Activated naive CD8-positive, alpha-beta T cell treated with anti-CD3 and anti-CD28 coated beads for 36 hours (primary cell): ENCODE results near the gene USHBP1. TPM values are rescaled to one million over a fixed set of nuclear protein-coding genes. Genes with fewer than 3 reads are reported as not detected.
"Not testable (repeated sequence)": the region's sequence is repeated elsewhere in the genome, so short reads cannot be mapped to it uniquely, and the experiment has no call there.

Experiments
- DNase-seq: peaks from one replicate; pipeline ENCODE4 v3.0.0; 2021
- H3K27ac Mint-ChIP-seq: one replicate; pipeline ENCODE4 v1.8.0; 2022; ENCODE audit warnings: mild to moderate bottlenecking, moderate library complexity, mixed read lengths
- H3K27me3 Mint-ChIP-seq: one replicate; pipeline ENCODE4 v1.8.0; 2022; ENCODE audit warnings: mild to moderate bottlenecking, mixed read lengths
- H3K36me3 Mint-ChIP-seq: one replicate; pipeline ENCODE4 v1.8.0; 2021; ENCODE audit warnings: mild to moderate bottlenecking, mixed read lengths
- H3K4me1 Mint-ChIP-seq: one replicate; pipeline ENCODE4 v1.8.0; 2021; ENCODE audit warnings: mixed read lengths
- H3K4me3 Mint-ChIP-seq: one replicate; pipeline ENCODE4 v1.8.0; 2022; ENCODE audit warnings: mild to moderate bottlenecking, moderate library complexity, mixed read lengths
- H3K9me3 Mint-ChIP-seq: one replicate; pipeline ENCODE4 v1.8.0; 2022; ENCODE audit warnings: mixed read lengths
- total RNA-seq, 2 experiments: library from RNA; stranded (reverse); gene quantifications; one replicate each; pipeline ENCODE4 v1.2.3, GENCODE V29; 2021

The USHBP1 gene
- total RNA-seq, 2 experiments from 2014 or later: not detected

GRCh38 chr19:17303167-17303939 is 38.8 kb upstream of the USHBP1 start, which contains the start of gene ABHD8:
ABHD8 (minus strand) TSS chr19:17303425; CDS start chr19:17301616, 1,809 bp downstream.
- H3K27ac Mint-ChIP-seq: peak within 1 kb of the TSS; percentile 8
- peak within 1 kb of the TSS; percentile 66 for H3K4me3 Mint-ChIP-seq
- DNase-seq: peak; percentile 93
- H3K9me3 Mint-ChIP-seq: no peaks in the 10 kb centered on the region
- H3K36me3 Mint-ChIP-seq: peaks cover 13% of the 10 kb centered on the region
- H3K27me3 Mint-ChIP-seq: no peaks in the 10 kb centered on the region
- H3K4me1 Mint-ChIP-seq: peaks cover 30% of the 10 kb centered on the region

- Mint-ChIP-seq H3K36me3 (peaks cover 10% of the 10 kb centered on the region), H3K27ac (no peak overlapping the region), H3K4me1 (peaks cover 25% of the 10 kb centered on the region), H3K4me3 (peak overlapping the region; percentile 66), H3K9me3 (no peaks in the 10 kb centered on the region), H3K27me3 (no peaks in the 10 kb centered on the region)
- peak; percentile 21 for DNase-seq
These were observed 38.0 kb upstream of the USHBP1 start for GRCh38 chr19:17302391-17303166.

DNA sequence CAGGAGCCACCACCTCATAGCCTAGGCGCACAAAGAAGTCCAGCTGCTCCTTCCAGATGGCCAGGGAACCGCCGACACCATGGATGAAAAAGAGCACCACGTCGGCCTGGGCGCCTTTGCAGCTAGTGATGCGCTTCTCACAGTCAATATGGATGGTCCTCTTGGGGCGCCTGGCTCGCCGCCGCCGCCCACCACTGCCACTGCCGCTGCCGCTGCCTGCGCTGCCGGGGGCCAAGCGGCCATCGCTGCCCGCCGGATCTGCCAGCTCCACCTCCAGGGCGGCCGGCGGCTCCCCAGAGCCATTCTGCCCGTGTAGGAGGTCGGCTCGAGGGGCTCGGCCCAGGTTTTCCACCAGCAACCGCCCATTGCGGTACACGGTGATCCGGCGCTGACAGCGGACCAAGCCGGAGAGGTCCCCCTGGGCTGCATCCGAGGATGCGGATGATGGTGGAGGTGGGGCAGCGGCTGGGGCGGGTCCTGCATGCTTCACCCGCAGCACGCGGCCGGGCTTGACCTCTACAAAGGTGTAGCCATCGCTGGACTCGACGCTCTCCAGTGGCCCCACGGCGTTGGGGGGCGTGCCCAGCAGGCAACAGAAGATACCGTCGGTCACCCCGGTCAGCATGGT is 36.6 kb upstream of the USHBP1 start:
- peaks cover 24% of the 10 kb centered on the region for H3K4me1 Mint-ChIP-seq
- no peak overlapping the region for H3K4me3 Mint-ChIP-seq
- no peaks in the 10 kb centered on the region for H3K9me3 Mint-ChIP-seq
- no peak for DNase-seq
- peaks cover 3% of the 10 kb centered on the region for H3K36me3 Mint-ChIP-seq
- no peaks in the 10 kb centered on the region for H3K27me3 Mint-ChIP-seq
- no peak overlapping the region for H3K27ac Mint-ChIP-seq

DNA sequence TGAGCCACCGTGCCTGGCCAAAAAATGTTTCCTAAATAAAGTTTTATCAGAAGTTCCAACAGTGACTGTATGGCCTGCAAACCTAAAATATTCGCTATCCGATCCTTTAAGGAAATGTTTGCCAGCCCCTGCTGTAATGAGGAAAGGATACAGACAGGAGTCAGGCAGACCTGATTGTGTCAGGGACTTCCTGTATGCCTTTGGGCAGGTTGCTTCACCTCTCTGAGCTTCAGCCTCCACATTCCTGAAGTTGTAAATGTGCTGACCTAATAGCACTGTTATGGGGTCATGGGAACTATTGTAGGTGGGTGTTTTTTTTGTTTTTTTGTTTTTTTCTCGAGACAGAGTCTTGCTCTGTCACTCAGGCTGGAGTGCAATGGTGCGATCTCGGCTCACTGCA is 32.4 kb upstream of the USHBP1 start:
- Mint-ChIP-seq H3K4me3 (no peak overlapping the region), H3K27me3 (no peaks in the 10 kb centered on the region), H3K27ac (no peak overlapping the region), H3K36me3 (peaks cover 6% of the 10 kb centered on the region), H3K4me1 (peaks cover 9% of the 10 kb centered on the region), H3K9me3 (no peaks in the 10 kb centered on the region)
- no peak for DNase-seq

DNA sequence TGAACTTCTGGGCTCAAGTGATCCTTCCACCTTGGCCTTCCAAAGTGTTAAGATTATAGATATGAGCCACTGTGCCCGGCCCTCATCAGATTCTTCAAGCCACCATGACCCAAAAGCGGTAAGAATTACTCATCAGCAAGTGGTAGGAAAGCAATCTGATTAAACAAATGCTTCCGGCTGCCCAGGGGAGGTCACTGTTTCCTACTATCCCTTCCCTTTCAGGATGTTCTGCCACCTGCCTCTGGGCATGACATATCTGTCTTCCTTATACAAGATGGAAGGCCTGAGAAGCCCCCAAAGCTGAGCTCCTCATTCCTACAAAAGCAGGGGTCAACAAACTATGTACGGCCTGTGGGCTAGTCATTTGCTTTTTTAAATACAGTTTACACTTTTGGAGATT is 31.7 kb upstream of the USHBP1 start:
- Mint-ChIP-seq H3K9me3 (no peaks in the 10 kb centered on the region), H3K27ac (peak overlapping the region; percentile 20), H3K4me3 (no peak overlapping the region), H3K27me3 (no peaks in the 10 kb centered on the region), H3K4me1 (peaks cover 11% of the 10 kb centered on the region), H3K36me3 (peaks cover 6% of the 10 kb centered on the region)
- no peak for DNase-seq

DNA sequence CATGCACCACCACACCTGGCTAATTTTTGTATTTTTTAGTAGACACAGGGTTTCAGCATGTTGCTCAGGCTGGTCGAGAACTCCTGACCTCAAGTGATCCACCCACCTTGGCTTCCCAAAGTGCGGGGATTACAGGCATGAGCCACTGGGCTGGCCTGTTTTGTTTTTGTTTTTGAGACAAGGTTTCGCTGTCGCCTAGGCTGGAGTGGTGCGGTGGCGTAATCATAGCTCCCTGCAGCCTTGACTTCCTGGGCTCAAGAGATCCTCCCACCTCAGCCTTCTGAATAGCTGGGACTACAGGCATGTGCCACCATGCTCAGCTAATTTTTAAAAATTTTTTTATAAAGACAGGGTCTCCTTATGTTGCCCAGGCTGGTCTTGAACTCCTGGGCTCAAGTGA is 31.0 kb upstream of the USHBP1 start:
- not testable (repeated sequence) for H3K4me3 Mint-ChIP-seq, H3K27ac Mint-ChIP-seq, DNase-seq, H3K36me3 Mint-ChIP-seq, H3K27me3 Mint-ChIP-seq, H3K9me3 Mint-ChIP-seq
- H3K4me1 Mint-ChIP-seq: peaks cover 11% of the 10 kb centered on the region

DNA sequence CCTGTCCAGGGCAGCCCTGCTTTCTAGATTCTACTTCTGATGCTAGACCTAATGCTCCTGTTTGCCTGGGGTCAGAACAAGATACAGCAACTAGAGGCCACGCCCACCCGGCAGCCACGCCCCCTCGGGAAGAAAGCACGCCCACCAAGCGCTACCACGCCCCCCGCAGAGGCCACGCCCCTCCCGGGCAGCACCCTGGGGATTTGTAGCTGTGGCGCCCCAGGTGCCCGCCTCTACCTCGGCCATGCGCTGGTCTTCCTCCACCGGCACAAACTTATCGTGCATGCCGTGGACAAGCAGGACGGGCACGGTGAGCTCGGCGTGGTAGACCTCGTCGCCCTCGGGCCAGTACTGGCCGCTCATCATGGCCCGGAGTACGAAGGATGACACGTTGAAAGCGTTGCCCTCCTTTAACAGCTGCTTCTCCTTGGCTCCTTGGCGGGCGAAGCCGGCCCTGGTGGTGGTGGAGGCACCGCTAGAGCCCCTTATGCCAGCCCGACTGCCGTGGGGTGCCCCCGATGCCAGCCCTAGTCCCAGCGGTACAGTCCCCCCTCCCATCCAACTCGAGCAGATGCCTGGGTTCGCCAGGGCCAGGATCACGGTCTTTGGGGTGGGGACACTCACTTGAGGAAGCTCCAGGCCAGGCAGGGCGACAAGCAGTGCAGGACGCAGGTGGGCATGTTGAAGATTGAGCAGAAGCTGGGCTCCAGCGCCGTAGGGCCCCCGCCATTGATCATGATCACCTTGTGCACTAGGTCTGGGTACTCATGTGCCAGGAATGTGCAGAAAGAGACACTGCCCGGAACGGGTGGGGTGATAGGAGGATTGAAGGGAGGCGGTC is 29.7 kb upstream of the USHBP1 start:
- DNase-seq: peak; percentile 66
- H3K36me3 Mint-ChIP-seq: peaks cover 6% of the 10 kb centered on the region
- H3K27me3 Mint-ChIP-seq: no peaks in the 10 kb centered on the region
- H3K27ac Mint-ChIP-seq: no peak overlapping the region
- H3K4me3 Mint-ChIP-seq: no peak overlapping the region
- no peaks in the 10 kb centered on the region for H3K9me3 Mint-ChIP-seq
- H3K4me1 Mint-ChIP-seq: peaks cover 11% of the 10 kb centered on the region

- no peaks in the 10 kb centered on the region for H3K9me3 Mint-ChIP-seq
- no peak for DNase-seq
- H3K4me1 Mint-ChIP-seq: peaks cover 11% of the 10 kb centered on the region
- no peak overlapping the region for H3K27ac Mint-ChIP-seq
- H3K4me3 Mint-ChIP-seq: no peak overlapping the region
- no peaks in the 10 kb centered on the region for H3K27me3 Mint-ChIP-seq
- peaks cover 6% of the 10 kb centered on the region for H3K36me3 Mint-ChIP-seq
These were observed 29.1 kb upstream of the USHBP1 start for GRCh38 chr19:17293605-17294004.

DNA sequence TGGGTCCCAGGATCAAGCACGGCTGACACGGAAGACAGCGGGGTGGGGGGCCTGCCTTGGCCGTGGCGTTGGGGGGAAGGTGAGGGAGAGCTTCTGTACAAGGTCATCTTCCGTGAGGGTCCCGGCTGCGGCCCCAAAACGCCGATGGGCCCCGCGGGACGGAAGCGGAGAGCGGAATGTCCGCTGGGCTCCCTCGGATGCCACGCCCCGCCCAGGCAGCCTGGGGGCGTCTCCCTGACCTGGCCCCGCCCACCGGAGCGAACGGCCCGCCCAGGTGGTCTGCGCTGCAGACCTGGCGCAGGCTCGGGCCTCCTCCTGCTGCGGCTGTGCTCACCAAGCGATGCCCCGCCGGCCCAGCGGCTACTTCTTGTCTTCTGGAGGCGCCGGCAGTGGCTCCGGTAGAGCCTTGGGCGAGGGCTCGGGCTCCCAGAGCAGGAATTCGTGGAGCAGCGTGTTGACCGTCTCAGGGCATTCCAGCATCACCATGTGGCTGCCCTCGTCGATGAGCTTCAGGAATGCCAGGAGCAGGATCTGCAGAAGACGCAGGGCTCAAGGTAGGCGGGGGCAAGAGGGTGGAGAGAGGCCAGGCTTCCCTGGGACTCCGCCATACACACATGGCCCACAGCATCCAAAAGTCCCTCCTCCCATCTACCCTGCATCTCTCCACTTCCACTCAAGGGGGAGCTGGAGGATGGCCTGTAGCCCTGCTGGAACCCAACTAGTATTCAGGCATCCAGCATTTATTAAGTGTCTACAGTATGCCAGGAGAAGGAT is 27.9 kb upstream of the USHBP1 start:
- no peaks in the 10 kb centered on the region for H3K9me3 Mint-ChIP-seq
- H3K27me3 Mint-ChIP-seq: no peaks in the 10 kb centered on the region
- H3K4me1 Mint-ChIP-seq: peaks cover 11% of the 10 kb centered on the region
- DNase-seq: peak; percentile 89
- H3K36me3 Mint-ChIP-seq: peaks cover 6% of the 10 kb centered on the region
- H3K27ac Mint-ChIP-seq: peak overlapping the region; percentile 84
- peak overlapping the region; percentile 88 for H3K4me3 Mint-ChIP-seq

GRCh38 chr19:17289489-17289888 is 24.9 kb upstream of the USHBP1 start:
- no peak overlapping the region for H3K27ac Mint-ChIP-seq
- no peaks in the 10 kb centered on the region for H3K9me3 Mint-ChIP-seq
- no peak overlapping the region for H3K4me3 Mint-ChIP-seq
- peaks cover 16% of the 10 kb centered on the region for H3K36me3 Mint-ChIP-seq
- peaks cover 5% of the 10 kb centered on the region for H3K4me1 Mint-ChIP-seq
- DNase-seq: peak; percentile 67
- H3K27me3 Mint-ChIP-seq: no peaks in the 10 kb centered on the region

- no peak for DNase-seq
- H3K36me3 Mint-ChIP-seq: peaks cover 30% of the 10 kb centered on the region
- H3K27me3 Mint-ChIP-seq: peaks cover 2% of the 10 kb centered on the region
- no peaks in the 10 kb centered on the region for H3K9me3 Mint-ChIP-seq
- H3K4me3 Mint-ChIP-seq: no peak overlapping the region
- H3K4me1 Mint-ChIP-seq: peaks cover 4% of the 10 kb centered on the region
- H3K27ac Mint-ChIP-seq: no peak overlapping the region
These were observed 22.2 kb upstream of the USHBP1 start for GRCh38 chr19:17286752-17287151.

GRCh38 chr19:17286263-17286662 is 21.7 kb upstream of the USHBP1 start:
- DNase-seq: no peak
- Mint-ChIP-seq H3K27me3 (peaks cover 2% of the 10 kb centered on the region), H3K9me3 (no peaks in the 10 kb centered on the region), H3K36me3 (peaks cover 30% of the 10 kb centered on the region), H3K4me3 (no peak overlapping the region), H3K27ac (no peak overlapping the region), H3K4me1 (peaks cover 6% of the 10 kb centered on the region)

DNA sequence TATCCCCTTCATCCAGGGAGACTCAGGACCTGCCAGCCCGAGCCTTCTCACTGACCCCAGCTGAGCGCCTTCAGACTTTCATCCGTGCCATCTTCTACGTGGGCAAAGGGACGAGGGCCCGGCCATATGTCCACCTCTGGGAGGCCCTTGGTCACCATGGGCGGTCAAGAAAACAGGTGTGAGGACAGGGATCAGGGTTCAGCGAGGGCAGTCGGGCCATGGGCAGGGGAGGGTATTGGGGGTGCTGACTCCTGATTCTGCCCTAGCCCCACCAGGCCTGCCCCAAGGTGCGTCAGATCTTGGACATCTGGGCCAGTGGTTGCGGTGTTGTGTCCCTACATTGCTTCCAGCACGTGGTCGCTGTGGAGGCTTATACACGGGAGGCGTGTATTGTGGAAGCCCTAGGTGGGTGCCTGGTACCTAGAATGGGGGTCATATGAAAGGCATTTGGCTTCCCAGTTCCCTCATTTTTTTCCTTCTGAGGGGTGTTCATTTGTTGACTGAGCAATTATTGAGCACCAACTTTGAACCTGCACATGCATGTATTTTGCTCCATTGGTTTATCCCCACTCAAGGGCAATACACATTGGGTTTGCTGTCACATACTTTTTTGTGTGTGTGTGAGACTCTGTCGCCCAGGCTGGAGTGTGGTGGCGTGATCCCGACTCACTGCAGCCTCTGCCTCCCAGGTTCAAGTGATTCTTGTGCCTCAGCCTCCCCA is 21.0 kb upstream of the USHBP1 start:
- Mint-ChIP-seq H3K4me1 (peaks cover 8% of the 10 kb centered on the region), H3K4me3 (no peak overlapping the region), H3K9me3 (no peaks in the 10 kb centered on the region), H3K27ac (no peak overlapping the region), H3K36me3 (peaks cover 30% of the 10 kb centered on the region), H3K27me3 (peaks cover 2% of the 10 kb centered on the region)
- DNase-seq: no peak
